Cardiac fibroblast (primary cell): Measurements from ENCODE around the gene IMMP2L.

Source experiments
- DNase-seq, 2 donors: peaks; one replicate each; pipeline versions ENCODE4 v3.0.0 to v3.0.0-alpha.2; 2010; ENCODE audit warnings: low read depth in 2 of 2
- H3K4me3 ChIP-seq, 2 donors: replicated peaks in 1 of 2; 1 replicate in 1 of 2; 2 replicates in 1 of 2; pipeline ENCODE4 v1.5.1; 2011; ENCODE audit warnings: low read depth in 2 of 2, low read length in 2 of 2, mild to moderate bottlenecking in 2 of 2, moderate library complexity in 1 of 2
- TF ChIP-seq, protein P1 (sequence below): IDR thresholded peaks from one replicate; pipeline ENCODE4 v1.5.1; 2011; ENCODE audit warnings: low read depth, mild to moderate bottlenecking, low read length, inconsistent platforms

Gene IMMP2L

DNA sequence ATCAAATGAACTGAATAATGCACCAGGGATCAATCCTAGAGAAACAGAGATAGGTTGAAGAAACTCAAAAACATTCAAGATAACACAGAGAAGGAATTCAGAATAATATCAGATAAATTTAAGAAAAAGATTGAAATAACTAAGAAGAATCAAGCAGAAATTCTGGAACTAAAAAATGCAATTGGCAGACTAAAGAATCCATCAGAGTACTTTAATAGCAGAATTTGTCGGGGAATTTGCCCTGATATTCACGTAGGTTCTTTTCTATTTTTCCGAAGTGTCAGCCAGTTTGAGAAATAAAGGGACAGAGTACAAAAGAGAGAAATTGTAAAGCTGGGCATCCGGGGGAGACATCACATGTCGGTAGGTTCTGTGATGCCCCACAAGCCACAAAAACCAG, 9.4 kb upstream of the IMMP2L start:
- DNase-seq = no peak
- H3K4me3 ChIP-seq = no peak overlapping the region
- TF ChIP-seq, protein P1, sequence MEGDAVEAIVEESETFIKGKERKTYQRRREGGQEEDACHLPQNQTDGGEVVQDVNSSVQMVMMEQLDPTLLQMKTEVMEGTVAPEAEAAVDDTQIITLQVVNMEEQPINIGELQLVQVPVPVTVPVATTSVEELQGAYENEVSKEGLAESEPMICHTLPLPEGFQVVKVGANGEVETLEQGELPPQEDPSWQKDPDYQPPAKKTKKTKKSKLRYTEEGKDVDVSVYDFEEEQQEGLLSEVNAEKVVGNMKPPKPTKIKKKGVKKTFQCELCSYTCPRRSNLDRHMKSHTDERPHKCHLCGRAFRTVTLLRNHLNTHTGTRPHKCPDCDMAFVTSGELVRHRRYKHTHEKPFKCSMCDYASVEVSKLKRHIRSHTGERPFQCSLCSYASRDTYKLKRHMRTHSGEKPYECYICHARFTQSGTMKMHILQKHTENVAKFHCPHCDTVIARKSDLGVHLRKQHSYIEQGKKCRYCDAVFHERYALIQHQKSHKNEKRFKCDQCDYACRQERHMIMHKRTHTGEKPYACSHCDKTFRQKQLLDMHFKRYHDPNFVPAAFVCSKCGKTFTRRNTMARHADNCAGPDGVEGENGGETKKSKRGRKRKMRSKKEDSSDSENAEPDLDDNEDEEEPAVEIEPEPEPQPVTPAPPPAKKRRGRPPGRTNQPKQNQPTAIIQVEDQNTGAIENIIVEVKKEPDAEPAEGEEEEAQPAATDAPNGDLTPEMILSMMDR = no peak

DNA sequence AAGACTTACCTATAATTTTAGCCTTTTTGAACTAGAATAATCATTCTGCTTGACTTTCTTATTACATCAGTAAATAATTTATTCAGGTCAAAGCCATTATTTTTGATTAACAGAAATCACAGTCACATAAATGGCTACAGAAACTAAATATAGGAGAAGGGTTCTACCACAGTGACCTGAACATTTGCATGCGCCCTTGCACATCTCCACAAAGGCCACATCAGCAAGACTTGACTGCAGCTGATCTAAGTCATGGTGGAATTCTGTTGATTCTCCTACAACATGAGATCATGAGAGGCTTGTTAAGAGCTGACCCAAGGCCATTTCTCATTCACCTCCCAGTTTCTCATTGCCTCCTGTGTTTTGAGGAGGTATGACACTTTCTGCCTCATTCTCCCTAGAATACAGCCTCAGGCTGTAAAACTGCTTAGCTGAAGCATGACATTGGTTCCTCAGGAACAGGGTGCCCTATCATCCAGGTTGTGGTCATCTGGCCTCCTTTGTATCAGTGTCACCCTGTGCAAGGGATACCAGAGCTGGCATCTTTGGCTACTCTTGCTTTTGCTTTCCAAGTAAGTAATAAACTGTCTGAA, 6.7 kb upstream of the IMMP2L start:
- TF ChIP-seq, protein P1 = no peak
- DNase-seq = no peak
- no peak overlapping the region for H3K4me3 ChIP-seq

DNA sequence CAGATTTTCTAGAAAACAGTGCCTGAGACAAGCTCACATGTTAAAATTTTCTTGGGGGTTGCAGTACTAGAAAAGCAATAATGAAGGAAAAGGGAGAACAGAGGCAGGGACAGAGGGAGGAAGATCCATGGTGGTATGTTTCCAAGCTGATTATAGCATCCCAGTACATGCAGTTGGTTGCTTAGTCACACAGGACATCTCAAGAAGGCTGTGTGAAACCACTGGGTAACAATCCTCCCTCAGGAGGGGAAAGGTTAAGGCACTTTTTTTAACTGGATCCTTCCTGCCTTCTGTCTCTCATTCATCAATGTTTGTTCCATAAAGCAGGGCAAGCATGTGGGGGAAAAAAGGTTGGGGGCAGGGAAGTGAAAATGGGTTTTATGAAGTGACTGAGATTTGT, 6.1 kb upstream of the IMMP2L start:
- DNase-seq = no peak
- TF ChIP-seq, protein P1 = no peak
- no peak overlapping the region for H3K4me3 ChIP-seq

DNA sequence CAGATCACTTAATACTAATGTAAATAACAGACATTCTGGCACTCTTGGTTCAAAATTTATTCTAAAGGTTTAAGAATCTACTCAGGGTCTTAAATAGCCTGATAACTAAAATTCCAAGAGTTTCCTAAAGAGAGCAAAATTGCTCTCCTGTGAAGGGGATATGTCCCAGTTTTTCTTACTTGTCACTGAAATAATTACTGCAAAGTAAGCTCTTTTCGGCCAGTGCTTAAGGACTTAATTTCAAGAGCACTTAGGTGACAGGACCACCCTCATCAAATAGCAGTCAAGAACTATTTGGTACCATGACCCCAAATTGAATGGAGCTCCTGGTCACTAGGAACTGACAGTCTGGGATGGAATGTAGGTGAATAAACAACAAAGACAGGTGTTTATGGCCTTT, 1.8 kb upstream of the IMMP2L start:
- no peak for DNase-seq
- TF ChIP-seq, protein P1 = no peak
- H3K4me3 ChIP-seq = no peak overlapping the region

DNA sequence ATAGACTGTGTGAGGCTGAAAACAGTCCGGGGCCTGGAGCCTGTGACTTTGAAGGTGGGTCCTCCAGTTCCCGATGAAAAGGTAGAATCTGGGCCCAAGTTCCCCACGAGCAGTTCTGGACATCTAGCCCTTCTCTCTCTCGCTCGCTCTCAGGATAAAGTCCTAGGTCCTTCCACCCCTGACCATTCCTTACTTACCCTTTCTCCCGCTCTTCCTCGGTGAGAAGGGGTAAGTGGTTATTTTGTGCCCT, 713 bp downstream of the IMMP2L start:
- H3K4me3 ChIP-seq = peak overlapping the region; percentile 58 to 68
- TF ChIP-seq, protein P1 = no peak
- no peak for DNase-seq

DNA sequence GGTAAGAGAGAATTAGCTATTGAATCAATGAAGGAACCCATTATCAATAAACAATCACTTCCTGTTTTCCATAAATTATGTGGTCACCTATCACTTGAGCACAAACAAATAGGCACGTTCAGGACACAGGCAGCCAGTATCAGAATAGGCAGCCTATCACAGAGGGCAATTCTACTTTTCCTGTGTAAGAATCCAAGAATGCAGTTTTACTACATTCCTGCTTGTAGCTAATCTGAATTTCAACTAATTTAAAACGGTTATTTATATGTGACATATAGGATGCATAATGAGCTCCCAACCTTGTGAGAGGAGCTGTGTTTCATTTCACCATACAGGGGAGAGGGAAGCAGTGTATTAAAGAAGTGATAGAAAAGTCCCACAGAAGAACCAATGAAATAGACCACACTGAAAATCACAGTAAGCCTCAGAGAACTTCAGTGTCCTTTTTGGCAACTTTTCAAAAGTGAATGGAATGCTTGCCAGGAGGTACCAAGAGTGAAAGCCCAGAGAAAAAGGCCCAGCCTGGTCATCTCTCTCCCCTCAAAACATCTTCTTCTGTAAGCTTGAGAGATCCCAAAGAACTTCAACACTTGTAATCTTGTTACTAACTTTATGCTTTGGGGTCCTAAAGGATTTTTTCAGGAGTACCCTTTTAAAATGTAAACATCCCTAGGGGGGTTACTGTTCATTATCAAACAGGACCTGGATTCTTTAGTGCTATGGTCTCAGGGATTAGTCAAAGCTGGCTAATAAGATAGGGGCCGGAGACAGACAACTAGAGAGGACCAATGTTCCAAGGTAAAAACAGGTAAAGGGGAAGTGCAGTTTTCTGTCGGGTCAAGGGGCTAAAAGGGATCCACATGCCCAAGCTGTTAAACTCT, 1.3 kb downstream of the IMMP2L start:
- peak; percentile 66 to 76 for DNase-seq
- H3K4me3 ChIP-seq = peak overlapping the region; percentile 58 to 68
- TF ChIP-seq, protein P1 = no peak
